ENCODE results near the gene KCTD11.

- no peak for TF ChIP-seq POLR2A (IDR thresholded peaks at IDR 0.05)
- TF ChIP-seq, protein P1, sequence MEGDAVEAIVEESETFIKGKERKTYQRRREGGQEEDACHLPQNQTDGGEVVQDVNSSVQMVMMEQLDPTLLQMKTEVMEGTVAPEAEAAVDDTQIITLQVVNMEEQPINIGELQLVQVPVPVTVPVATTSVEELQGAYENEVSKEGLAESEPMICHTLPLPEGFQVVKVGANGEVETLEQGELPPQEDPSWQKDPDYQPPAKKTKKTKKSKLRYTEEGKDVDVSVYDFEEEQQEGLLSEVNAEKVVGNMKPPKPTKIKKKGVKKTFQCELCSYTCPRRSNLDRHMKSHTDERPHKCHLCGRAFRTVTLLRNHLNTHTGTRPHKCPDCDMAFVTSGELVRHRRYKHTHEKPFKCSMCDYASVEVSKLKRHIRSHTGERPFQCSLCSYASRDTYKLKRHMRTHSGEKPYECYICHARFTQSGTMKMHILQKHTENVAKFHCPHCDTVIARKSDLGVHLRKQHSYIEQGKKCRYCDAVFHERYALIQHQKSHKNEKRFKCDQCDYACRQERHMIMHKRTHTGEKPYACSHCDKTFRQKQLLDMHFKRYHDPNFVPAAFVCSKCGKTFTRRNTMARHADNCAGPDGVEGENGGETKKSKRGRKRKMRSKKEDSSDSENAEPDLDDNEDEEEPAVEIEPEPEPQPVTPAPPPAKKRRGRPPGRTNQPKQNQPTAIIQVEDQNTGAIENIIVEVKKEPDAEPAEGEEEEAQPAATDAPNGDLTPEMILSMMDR (IDR thresholded peaks at IDR 0.05 in 8 of 11, conservative IDR thresholded peaks at IDR 0.05 in 3 of 11): peak in 1 of 11 experiments; percentile 20
Observed at GRCh38 chr17:7355053-7355452, 3.1 kb downstream of the KCTD11 start, which contains the start of gene TMEM95.
